Measurements from ENCODE around the gene RLN2. TPM values are rescaled to one million over a fixed set of nuclear protein-coding genes. Genes with fewer than 3 reads are reported as not detected.

RLN2 gene
- total RNA-seq, 1 donor from 2014 or later: 4.0 TPM

DNA sequence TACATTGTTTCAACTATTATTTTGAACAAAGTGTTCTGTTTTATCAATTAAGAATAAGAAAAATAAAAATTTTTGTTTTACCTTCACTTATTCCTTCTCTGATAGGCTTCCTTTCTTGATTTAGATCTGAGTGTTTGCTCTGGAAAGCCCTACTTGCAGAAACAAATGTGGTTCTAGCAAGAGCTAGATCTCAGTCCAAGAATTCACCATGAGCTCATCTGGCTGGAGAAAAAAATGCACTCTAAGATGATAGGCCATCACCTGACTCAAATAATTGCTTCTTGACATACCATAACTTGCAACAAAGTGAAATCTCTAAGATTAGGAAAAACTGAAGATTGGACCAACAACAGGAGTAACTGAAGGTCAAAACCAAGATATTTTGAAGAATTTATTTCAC, 6.3 kb upstream of the RLN2 start:
- DNase-seq (ENCODE audit: low spot score, unreplicated experiment): no peak
- Mint-ChIP-seq H3K36me3 (ENCODE audit: insufficient read depth) (peaks cover 7% of the 10 kb centered on the region), H3K27ac (no peak overlapping the region), H3K9me3 (ENCODE audit: low read depth) (peaks cover 9% of the 10 kb centered on the region), H3K27me3 (peaks cover 7% of the 10 kb centered on the region), H3K4me1 (ENCODE audit: low read depth) (no peaks in the 10 kb centered on the region), H3K4me3 (ENCODE audit: low read depth) (no peak overlapping the region)
- TF ChIP-seq, protein P1, sequence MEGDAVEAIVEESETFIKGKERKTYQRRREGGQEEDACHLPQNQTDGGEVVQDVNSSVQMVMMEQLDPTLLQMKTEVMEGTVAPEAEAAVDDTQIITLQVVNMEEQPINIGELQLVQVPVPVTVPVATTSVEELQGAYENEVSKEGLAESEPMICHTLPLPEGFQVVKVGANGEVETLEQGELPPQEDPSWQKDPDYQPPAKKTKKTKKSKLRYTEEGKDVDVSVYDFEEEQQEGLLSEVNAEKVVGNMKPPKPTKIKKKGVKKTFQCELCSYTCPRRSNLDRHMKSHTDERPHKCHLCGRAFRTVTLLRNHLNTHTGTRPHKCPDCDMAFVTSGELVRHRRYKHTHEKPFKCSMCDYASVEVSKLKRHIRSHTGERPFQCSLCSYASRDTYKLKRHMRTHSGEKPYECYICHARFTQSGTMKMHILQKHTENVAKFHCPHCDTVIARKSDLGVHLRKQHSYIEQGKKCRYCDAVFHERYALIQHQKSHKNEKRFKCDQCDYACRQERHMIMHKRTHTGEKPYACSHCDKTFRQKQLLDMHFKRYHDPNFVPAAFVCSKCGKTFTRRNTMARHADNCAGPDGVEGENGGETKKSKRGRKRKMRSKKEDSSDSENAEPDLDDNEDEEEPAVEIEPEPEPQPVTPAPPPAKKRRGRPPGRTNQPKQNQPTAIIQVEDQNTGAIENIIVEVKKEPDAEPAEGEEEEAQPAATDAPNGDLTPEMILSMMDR (IDR thresholded peaks at IDR 0.05; ENCODE audit: unreplicated experiment): no peak

DNA sequence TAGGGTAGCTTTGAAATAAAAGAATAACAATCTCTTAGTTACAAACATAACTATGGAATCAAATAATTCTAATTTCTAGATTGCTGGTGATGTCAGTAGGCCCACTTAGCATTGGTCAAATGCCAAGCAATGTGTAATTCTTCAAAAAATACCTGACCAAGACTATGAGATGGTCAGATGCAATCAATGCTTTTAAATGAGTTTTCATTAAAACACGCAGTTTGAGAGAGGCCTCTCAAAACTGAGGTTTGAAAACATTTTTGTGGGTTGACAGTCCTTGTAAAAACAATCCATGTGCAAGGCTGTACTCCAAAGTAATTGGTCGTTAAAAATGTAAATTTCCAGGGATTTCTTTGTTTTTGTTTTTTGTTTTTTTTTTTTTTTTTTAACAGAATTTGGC, 1.2 kb upstream of the RLN2 start:
- TF ChIP-seq, protein P1 (IDR thresholded peaks at IDR 0.05; ENCODE audit: unreplicated experiment): no peak
- no peaks in the 10 kb centered on the region for H3K4me1 Mint-ChIP-seq (ENCODE audit: low read depth)

DNA sequence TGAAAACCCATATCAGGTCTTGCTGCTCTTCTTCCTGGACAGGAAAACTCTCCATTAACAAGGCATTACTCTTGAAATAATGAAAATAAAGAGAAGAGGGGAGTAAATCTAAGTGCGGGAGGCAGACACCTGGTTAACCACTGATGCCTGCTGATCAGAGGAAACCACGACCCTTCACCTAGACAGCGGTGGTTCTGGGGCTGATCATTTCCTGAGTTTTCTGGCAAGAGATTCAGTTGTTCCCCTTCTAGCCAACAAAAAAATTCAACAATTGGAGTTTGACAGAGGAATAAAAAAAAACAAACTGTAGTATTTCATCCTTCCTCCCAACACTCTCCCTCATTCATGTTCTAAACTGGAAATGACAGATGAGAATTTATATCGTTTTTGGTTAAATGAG, 3.0 kb downstream of the RLN2 start:
- Mint-ChIP-seq H3K36me3 (ENCODE audit: insufficient read depth) (no peaks in the 10 kb centered on the region), H3K4me3 (ENCODE audit: low read depth) (no peak overlapping the region), H3K27ac (no peak overlapping the region), H3K27me3 (no peaks in the 10 kb centered on the region), H3K4me1 (ENCODE audit: low read depth) (no peaks in the 10 kb centered on the region), H3K9me3 (ENCODE audit: low read depth) (no peaks in the 10 kb centered on the region)
- DNase-seq (ENCODE audit: low spot score, unreplicated experiment): no peak
- TF ChIP-seq, protein P1 (IDR thresholded peaks at IDR 0.05; ENCODE audit: unreplicated experiment): no peak

More for the DNA sequence above, 1.2 kb upstream of the RLN2 start:
- H3K36me3 Mint-ChIP-seq (ENCODE audit: insufficient read depth): no peaks in the 10 kb centered on the region
- no peak overlapping the region for H3K27ac Mint-ChIP-seq
- no peak for DNase-seq (ENCODE audit: low spot score, unreplicated experiment)
- H3K9me3 Mint-ChIP-seq (ENCODE audit: low read depth): no peaks in the 10 kb centered on the region
- no peak overlapping the region for H3K4me3 Mint-ChIP-seq (ENCODE audit: low read depth)
- H3K27me3 Mint-ChIP-seq: peaks cover 4% of the 10 kb centered on the region

DNA sequence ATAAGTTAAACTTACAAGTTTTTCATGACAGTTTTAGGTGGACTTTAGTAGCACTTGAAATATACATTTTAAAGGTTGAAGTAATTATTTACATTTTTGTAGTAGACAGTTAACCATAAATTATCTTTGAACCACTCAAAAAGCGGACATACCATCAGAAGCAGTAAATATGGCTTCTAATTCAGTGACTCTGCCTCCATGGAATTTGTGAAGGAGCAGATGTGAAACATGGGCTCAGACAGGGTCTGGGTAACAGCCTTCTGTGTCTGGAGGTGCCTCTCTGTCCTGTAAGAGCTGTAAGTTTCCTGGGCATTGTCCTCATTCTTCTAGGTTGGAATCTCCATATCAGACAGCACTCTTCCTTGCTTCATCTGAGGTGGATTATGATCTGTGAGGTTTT, 12.4 kb downstream of the RLN2 start:
- no peaks in the 10 kb centered on the region for H3K27me3 Mint-ChIP-seq
- no peaks in the 10 kb centered on the region for H3K36me3 Mint-ChIP-seq (ENCODE audit: insufficient read depth)
- H3K4me1 Mint-ChIP-seq (ENCODE audit: low read depth): no peaks in the 10 kb centered on the region
- H3K27ac Mint-ChIP-seq: no peak overlapping the region
- DNase-seq (ENCODE audit: low spot score, unreplicated experiment): no peak
- TF ChIP-seq, protein P1 (IDR thresholded peaks at IDR 0.05; ENCODE audit: unreplicated experiment): no peak
- peaks cover 16% of the 10 kb centered on the region for H3K9me3 Mint-ChIP-seq (ENCODE audit: low read depth)
- no peak overlapping the region for H3K4me3 Mint-ChIP-seq (ENCODE audit: low read depth)

DNA sequence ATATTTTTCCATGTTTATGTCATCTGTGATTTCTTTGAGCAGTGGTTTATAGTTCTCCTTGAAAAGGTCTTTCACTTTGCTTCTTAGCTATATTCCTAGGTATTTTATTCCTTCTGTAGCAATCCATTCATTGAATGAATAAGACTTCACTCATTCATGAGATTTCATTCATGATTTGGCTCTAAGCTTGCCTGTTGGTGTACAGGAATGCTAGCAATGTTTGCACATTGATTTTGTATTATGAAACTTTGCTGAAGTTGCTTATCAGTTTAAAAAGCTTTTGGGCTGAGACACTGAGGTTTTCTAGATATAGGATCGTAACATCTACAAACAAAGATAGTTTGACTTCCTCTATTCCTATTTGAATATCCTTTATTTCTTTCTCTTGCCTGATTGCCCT, 15.9 kb downstream of the RLN2 start:
- DNase-seq (ENCODE audit: low spot score, unreplicated experiment): no peak
- peaks cover 16% of the 10 kb centered on the region for H3K9me3 Mint-ChIP-seq (ENCODE audit: low read depth)
- H3K27me3 Mint-ChIP-seq: no peaks in the 10 kb centered on the region
- H3K4me3 Mint-ChIP-seq (ENCODE audit: low read depth): no peak overlapping the region
- no peaks in the 10 kb centered on the region for H3K4me1 Mint-ChIP-seq (ENCODE audit: low read depth)
- H3K27ac Mint-ChIP-seq: no peak overlapping the region
- no peaks in the 10 kb centered on the region for H3K36me3 Mint-ChIP-seq (ENCODE audit: insufficient read depth)
- TF ChIP-seq, protein P1 (IDR thresholded peaks at IDR 0.05; ENCODE audit: unreplicated experiment): no peak

All from progenitor cell of endocrine pancreas (in vitro differentiated cells).